Measurements from ENCODE around the gene FGF12. TPM values are rescaled to one million over a fixed set of nuclear protein-coding genes. Genes with fewer than 3 reads are reported as not detected.
"Not testable (repeated sequence)": the region's sequence is repeated elsewhere in the genome, so short reads cannot be mapped to it uniquely, and the experiment has no call there.

FGF12 gene
- total and polyA plus RNA-seq, 2 of the 13 experiments (the other 11 are each of a cell fraction or from before 2014, with no cell fraction given): 0.07 TPM; not detected in 1

DNA sequence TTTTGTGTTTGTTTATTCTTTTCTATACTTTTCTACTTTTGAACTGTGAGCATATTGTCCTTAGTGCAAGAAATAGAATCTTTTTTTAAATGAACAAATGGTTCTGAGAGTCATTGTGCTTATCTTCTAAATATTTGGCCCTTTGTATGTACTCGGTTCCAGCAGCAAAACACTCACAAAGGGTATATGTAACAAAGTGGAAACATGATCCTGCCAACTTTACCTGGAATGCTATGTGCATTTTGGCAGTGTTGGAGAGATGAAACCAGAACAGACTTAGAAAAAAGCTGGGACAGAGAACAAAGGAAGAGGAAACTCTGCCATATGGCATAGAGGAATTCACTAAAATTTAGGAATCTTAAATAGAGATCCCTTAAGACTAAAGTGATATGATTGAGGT, 150.1 kb downstream of the FGF12 start (continued):
- TF ChIP-seq, protein P1, sequence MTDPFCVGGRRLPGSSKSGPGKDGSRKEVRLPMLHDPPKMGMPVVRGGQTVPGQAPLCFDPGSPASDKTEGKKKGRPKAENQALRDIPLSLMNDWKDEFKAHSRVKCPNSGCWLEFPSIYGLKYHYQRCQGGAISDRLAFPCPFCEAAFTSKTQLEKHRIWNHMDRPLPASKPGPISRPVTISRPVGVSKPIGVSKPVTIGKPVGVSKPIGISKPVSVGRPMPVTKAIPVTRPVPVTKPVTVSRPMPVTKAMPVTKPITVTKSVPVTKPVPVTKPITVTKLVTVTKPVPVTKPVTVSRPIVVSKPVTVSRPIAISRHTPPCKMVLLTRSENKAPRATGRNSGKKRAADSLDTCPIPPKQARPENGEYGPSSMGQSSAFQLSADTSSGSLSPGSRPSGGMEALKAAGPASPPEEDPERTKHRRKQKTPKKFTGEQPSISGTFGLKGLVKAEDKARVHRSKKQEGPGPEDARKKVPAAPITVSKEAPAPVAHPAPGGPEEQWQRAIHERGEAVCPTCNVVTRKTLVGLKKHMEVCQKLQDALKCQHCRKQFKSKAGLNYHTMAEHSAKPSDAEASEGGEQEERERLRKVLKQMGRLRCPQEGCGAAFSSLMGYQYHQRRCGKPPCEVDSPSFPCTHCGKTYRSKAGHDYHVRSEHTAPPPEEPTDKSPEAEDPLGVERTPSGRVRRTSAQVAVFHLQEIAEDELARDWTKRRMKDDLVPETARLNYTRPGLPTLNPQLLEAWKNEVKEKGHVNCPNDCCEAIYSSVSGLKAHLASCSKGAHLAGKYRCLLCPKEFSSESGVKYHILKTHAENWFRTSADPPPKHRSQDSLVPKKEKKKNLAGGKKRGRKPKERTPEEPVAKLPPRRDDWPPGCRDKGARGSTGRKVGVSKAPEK (CRISPR knock-in tag; IDR thresholded peaks at IDR 0.05; ENCODE audit: borderline replicate concordance): no peak
- no peak for TF ChIP-seq ARID2 (CRISPR knock-in tag; IDR thresholded peaks at IDR 0.05; ENCODE audit: borderline replicate concordance)
- TF ChIP-seq, protein P2, sequence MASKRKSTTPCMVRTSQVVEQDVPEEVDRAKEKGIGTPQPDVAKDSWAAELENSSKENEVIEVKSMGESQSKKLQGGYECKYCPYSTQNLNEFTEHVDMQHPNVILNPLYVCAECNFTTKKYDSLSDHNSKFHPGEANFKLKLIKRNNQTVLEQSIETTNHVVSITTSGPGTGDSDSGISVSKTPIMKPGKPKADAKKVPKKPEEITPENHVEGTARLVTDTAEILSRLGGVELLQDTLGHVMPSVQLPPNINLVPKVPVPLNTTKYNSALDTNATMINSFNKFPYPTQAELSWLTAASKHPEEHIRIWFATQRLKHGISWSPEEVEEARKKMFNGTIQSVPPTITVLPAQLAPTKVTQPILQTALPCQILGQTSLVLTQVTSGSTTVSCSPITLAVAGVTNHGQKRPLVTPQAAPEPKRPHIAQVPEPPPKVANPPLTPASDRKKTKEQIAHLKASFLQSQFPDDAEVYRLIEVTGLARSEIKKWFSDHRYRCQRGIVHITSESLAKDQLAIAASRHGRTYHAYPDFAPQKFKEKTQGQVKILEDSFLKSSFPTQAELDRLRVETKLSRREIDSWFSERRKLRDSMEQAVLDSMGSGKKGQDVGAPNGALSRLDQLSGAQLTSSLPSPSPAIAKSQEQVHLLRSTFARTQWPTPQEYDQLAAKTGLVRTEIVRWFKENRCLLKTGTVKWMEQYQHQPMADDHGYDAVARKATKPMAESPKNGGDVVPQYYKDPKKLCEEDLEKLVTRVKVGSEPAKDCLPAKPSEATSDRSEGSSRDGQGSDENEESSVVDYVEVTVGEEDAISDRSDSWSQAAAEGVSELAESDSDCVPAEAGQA (IDR thresholded peaks at IDR 0.05; ENCODE audit: low read depth): no peak
- TF ChIP-seq, protein P2 (CRISPR knock-in tag; IDR thresholded peaks at IDR 0.05; ENCODE audit: borderline replicate concordance): no peak

DNA sequence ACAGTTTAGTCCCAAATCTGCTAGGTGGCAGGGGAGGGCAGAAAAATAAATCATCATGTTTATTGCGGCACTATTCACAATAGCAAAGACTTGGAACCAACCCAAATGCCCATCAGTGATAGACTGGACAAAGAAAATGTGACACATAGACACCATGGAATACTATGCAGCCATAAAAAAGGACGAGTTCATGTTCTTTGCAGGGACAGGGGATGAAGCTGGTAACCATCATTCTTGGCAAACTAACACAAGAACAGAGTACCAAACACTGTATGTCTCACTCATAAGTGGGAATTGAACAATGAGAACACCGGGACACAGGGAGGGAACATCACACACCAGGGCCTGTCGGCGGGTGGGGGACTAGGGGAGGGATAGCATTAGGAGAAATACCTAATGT, 150.6 kb downstream of the FGF12 start:
- H4K20me1 ChIP-seq (ENCODE audit: insufficient read depth, low read length); CTCF ChIA-PET (ENCODE audit: low intra/inter-chr PET ratio, low total read pairs); POLR2A ChIA-PET; H3K27ac ChIP-seq (ENCODE audit: extremely low read length, insufficient read depth, low read length); DNase-seq (ENCODE audit: low spot score); FAIRE-seq; ATAC-seq; H3K4me1 ChIP-seq (ENCODE audit: insufficient read depth, low read length); H3K79me2 ChIP-seq (ENCODE audit: insufficient read depth, low read length); BruUV-seq (replicated peaks); H3K27me3 ChIP-seq (ENCODE audit: control insufficient read depth in 1 of 2, insufficient read depth in 2 of 2, low read length in 2 of 2); H2AFZ ChIP-seq (ENCODE audit: low read length); H3K4me2 ChIP-seq (ENCODE audit: low read depth, low read length); H3K9me3 ChIP-seq (ENCODE audit: low read length); H3K9ac ChIP-seq (ENCODE audit: insufficient read depth, low read depth, low read length); in situ Hi-C loops (cut with HindIII; ENCODE audit: extremely low pct_ligation_motif_present, low pct_unique_long_range_greater_than_20kb); intact Hi-C loops (cut with micrococcal nuclease; ENCODE audit: unreplicated experiment); H3K4me3 ChIP-seq (replicated peaks in 1 of 3; ENCODE audit: insufficient read depth in 1 of 3, low read depth in 2 of 3, low read length in 3 of 3); H3K36me3 ChIP-seq (replicated peaks in 1 of 2; ENCODE audit: control insufficient read depth in 1 of 2, insufficient read depth in 2 of 2, low read length in 2 of 2): not testable (repeated sequence)
- WGBS (ENCODE audit: low lambda C conversion rate): 64% methylated on average over 5 of the region's 5 CpGs

All from HepG2 (cell line).